NCI-H1436 (cell line): ENCODE data around the gene WDR43.

Experiments used
- DNase-seq: peaks from one replicate; lab custom pipeline; 2025; lab: John Stamatoyannopoulos, UW

Gene WDR43

DNA sequence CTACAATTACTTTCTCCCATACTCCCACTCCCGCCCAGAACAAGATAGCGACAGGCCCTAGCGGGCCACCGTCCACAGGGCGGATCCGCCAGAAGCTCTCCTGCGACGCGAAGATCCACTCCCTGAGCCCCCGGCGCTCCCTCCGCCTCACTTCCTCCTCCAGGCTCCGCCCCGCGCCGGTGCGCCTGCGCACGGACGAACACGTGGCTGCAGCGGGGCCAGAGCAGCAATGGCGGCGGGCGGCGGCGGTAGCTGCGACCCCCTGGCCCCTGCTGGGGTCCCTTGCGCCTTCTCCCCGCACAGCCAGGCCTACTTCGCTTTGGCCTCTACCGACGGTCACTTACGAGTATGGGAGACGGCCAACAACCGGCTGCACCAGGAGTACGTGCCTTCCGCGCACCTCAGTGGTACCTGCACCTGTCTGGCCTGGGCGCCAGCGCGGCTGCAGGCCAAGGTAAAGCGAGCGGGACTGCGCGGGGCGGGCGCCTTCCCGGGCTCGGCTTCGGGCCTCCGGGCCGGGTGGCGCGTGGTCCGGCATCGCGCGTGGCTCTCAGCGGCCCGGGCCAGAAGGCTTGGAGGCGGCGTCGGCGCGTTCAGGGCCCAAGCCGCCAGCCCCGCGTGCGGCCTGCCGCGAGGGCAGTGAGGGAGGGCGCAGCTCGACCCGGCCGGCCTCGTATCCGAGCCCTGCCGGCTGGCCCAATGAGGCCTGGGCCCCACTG, at the start of gene WDR43:
WDR43 (plus strand) TSS at position 198 of the 719 bp plus-strand sequence; CDS start at position 230, 32 bp downstream.
- peak; percentile 97 for DNase-seq

GRCh38 chr2:28855193-28855592, 39.3 kb upstream of the WDR43 start:
- no peak for DNase-seq

DNA sequence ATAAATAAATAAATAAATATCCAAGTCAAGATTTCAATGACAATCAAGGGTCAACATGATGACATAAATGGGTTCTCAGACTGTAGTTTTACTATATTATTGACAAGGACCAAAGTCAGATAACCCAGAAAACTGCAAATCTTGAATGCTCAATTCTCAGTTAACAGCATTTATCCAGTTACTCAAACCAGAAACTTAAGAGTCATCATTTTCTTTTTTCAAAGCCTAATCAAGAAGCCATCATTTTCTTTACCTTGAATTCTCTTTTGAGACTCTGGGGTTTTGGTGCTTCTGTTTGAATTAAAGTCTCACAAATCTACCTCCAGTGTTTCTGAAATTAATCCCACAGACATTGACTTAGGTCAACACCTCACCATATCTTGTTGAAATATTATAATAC, 38.5 kb upstream of the WDR43 start:
- DNase-seq: no peak

GRCh38 chr2:28868611-28869010, 25.9 kb upstream of the WDR43 start:
- no peak for DNase-seq

GRCh38 chr2:28869494-28870145, 24.8 kb upstream of the WDR43 start:
- DNase-seq: no peak

DNA sequence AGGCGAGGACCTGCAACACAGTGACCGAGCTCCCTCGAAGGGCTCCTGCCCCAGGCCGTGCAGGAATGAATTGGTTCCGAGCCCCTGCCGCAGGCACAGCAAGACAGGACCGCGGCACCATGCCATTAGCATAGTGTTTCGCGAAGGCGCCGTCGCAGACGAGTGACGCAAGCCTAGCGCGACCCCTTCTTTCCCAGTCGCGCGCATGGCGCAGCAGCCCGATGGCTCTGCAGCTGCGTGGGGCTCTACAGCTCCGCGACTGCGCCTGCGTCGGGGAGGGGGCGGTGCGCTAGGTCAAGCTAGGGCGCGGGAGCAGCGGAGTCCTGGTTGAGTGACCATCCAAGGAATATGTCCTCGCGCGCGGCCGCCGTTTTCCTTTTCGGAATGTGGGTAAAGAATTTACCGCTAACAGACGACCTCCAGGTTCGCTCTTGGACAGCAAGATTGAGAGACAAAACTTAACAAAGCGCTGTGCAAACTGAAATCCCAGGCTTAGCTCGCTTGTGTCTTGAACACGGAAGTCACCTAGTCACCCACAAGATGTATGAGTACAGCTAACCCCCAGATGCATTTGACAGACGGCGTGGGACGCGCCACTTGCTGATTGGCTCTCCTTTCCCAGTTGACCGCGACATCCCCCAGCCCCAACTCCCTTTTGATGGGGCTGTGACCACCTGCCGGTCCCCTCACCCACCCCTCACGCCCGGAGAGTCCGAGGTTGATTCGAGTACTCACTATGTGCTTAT, 24.1 kb upstream of the WDR43 start, which contains the start of gene TRMT61B:
TRMT61B (minus strand) TSS at position 164 of the 746 bp plus-strand sequence; CDS start at position 132, 32 bp downstream.
- DNase-seq: peak; percentile 91

GRCh38 chr2:28871620-28872019, 22.8 kb upstream of the WDR43 start:
- no peak for DNase-seq

- DNase-seq: no peak
Observed at GRCh38 chr2:28880193-28880592, 14.3 kb upstream of the WDR43 start.

GRCh38 chr2:28893488-28893887, 979 bp upstream of the WDR43 start:
- no peak for DNase-seq

DNA sequence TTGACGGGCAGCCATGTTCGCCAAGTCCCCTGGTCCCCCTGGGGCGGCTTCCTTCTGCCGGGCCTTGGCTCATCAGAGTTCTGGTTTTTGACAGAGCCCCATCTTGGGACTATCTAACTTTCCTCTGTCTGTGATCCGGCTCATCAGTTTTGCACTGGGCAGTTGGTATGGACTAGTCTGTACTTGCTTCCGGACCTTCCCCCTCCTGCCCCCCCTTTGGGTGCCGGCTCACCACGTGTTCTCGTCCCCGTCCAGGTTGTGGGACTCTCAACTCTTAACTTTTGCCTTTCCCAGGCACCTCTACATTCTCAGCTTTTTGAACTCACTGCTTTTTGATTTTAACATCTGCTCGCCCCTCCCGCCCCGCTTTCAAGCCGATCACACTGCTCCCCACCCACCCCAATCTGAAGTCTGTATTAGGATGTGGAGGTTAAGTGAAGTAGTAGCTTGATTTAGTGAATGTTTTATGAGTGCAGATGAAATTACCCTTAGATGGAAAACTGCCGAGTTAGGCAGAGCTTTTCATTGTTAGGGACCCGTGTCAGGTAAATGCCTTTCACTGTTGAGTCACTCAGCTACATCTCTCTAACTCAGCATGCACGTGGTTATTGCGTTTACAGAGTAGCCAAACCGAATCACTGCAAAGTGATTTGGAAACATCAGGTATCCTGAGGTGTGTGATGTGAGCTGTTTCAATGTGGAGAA, 874 bp downstream of the WDR43 start:
- peak; percentile 2 for DNase-seq

DNA sequence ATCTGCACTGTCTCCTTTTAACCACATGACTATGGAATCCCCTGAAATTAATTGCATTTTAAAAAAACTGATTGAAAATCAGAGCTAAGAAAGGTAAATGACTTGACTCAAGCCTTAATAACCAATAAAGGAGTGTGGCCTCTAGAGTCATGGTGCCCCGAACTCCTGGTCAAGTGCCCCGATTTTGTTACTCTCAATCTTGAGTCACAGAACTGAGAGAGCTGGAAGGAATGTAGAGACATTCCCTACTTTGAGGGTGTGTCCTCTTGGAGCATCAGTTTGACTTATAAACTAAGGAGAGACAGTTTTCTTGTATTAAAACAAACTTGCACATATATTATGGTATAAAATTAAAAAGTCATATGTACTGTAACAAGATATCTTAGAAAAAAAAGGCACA, 2.4 kb downstream of the WDR43 start:
- no peak for DNase-seq

DNA sequence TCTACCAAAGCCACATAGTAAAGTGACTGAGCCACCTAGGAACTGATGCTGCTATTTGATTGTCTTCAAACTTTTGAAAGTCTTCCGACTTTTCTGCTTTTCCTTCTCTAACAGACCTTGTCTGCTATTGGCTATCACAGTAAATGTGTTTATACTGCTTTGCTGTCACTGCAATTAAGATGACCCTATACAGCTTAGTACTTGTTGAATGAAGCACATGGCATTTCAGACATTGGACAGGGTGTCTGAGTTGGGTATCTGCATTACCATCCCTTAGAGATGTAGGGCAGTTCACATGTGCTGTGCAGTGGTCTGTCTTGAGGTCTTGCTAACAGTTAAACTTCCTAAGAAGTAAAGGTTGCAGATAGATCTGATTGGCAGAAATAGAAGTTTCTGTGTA, 3.6 kb downstream of the WDR43 start:
- DNase-seq: no peak

- no peak for DNase-seq
Observed at GRCh38 chr2:28901202-28901601, 6.7 kb downstream of the WDR43 start.

DNA sequence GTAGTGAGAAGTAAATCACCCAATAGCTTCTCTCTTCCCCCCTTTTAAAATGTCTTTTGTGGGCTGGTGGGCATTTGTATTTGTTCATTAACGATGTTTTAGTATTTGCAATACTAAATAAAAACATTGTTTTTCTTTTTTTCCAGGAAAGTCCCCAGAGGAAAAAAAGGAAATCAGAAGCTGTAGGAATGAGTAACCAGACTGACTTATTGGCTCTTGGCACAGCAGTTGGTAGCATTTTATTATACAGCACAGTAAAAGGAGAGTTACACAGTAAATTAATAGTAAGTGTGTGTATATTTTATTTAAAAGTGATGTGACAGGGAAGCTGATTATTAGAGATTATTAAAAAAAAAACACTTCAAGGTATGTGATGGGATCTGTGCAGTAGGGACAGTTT, 7.4 kb downstream of the WDR43 start:
- no peak for DNase-seq

DNA sequence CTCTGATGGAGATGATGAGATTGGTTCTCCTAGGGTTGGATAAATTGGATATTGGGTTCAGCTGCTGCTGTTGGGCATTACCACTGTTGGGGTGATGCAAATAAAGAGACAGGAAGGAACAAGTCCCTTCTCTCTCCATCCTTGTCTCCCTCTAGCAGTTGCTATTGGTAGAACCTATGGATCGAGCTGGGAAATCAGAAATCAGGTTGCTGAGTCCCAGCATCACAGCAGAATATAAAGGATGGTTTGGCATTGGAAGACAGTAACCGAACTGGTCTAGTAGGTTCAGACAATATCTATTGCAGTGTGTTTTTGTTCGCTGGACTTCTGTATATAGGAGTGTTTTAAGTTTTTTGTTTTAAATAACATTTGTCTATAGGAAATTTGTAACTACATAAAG, 8.1 kb downstream of the WDR43 start:
- no peak for DNase-seq

- DNase-seq: no peak
Observed at GRCh38 chr2:28904295-28904694, 9.8 kb downstream of the WDR43 start.

GRCh38 chr2:28904802-28905457, 10.5 kb downstream of the WDR43 start:
- DNase-seq: no peak

DNA sequence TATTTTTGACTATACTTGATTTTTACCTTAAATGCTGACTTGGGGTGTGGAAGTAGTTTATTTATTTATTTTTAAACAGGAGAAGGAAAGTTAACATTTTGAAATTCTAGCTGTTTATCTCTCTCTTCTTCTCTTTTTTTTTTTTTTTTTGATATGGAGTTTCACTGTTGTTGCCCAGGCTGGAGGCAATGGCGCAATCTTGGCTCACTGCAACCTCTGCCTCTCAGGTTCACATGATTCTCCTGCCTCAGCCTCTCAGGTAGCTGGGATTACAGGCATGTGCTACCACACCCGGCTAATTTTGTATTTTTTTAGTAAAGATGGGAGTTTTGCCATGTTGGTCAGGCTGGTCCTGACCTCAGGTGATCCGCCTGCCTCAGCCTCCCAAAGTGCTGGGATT, 11.1 kb downstream of the WDR43 start:
- no peak for DNase-seq

DNA sequence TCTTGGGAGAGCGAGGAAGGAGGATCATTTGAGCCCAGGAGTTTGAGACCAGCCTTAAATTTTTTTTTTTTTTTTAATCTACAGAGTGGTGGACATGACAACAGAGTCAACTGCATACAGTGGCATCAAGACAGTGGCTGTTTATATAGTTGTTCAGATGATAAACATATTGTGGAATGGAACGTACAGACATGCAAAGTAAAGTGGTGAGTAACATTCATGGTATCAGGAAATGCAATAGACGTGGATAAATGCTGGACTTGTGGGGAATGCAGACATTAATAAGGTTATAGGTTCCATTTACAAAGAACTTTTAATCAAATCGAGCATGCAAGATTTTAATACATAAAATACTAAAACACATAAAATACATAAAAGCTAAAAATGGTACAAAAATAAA, 11.9 kb downstream of the WDR43 start:
- no peak for DNase-seq

GRCh38 chr2:28906821-28907220, 12.4 kb downstream of the WDR43 start:
- no peak for DNase-seq

DNA sequence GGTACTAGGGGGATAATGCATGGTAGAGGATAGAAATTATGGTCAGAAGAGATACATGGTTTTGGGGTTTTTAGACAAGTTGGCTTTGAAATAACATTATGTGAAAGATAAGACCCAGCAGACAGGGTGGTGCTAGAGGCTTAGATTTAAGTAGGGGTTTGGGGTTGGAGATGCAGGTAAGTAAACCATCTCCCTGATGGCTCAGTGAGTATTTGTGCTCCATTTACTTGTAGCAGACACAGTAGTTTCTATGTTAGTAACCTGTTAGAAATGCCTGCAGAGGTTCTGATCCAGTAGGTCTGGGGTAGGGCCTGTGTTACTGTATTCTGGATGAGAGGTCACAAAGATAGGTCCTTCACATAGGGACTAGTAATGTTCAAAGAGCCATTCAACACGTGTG, 13.7 kb downstream of the WDR43 start:
- DNase-seq: no peak
